Mesothelial cell of epicardium (in vitro differentiated cells): ENCODE data around the gene HIVEP3. TPM values are rescaled to one million over a fixed set of nuclear protein-coding genes. Genes with fewer than 3 reads are reported as not detected.
A peak's percentile ranks its signal among the peaks of the same experiment; 100 is the strongest.
"Not testable (repeated sequence)": the region's sequence is repeated elsewhere in the genome, so short reads cannot be mapped to it uniquely, and the experiment has no call there.

Source experiments
- DNase-seq, 2 experiments: peaks; one replicate each; pipeline ENCODE4 v3.0.0; 2021; ENCODE audit warnings: low spot score in 2 of 2; ENCODE audit not compliant: unreplicated experiment in 2 of 2
- H3K27ac Mint-ChIP-seq: 2 replicates; pipeline ENCODE4 v1.8.0; 2021; ENCODE audit warnings: mixed read lengths
- H3K27me3 Mint-ChIP-seq: 2 replicates; pipeline ENCODE4 v1.8.0; 2021; ENCODE audit warnings: low read depth, mixed read lengths
- H3K36me3 Mint-ChIP-seq: 2 replicates; pipeline ENCODE4 v1.8.0; 2021; ENCODE audit warnings: mixed read lengths
- H3K4me1 Mint-ChIP-seq: 2 replicates; pipeline ENCODE4 v1.8.0; 2021; ENCODE audit warnings: mixed read lengths
- H3K4me3 Mint-ChIP-seq: 2 replicates; pipeline ENCODE4 v1.8.0; 2021; ENCODE audit warnings: mild to moderate bottlenecking, moderate library complexity, mixed read lengths
- H3K9me3 Mint-ChIP-seq: 2 replicates; pipeline ENCODE4 v1.8.0; 2021; ENCODE audit warnings: mixed read lengths
- total RNA-seq: library from RNA; stranded (reverse); gene quantifications from 3 replicates; pipeline ENCODE4 v1.2.1, GENCODE V29; 2021
- TF ChIP-seq, protein P1 (sequence below): fragments of 200-600 bp; sonication (generic); IDR thresholded peaks from one replicate; pipeline ENCODE4 v1.5.0; 2021; ENCODE audit warnings: antibody characterized with exemption; ENCODE audit not compliant: unreplicated experiment

Gene HIVEP3
- total RNA-seq, 1 donor from 2014 or later: 8.9 TPM

DNA sequence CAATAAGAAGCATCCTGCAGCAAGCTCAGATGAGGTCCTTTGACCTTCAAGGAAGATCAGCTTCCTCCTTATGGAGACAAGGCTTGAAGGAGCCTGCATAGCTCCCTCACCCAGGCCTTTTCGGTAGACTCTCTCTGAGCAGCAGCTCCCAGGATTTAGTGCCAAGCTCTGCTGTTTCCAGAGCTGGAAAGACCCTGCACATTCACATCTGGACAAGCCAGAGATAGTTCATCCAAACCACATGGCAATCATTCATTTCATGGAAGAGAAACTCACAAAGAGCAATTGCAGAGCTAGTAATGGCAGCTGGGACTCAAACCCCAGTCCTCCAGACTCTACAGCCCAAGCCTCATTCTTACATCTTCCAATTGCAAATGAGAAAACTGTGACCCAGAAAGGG, 357.8 kb downstream of the HIVEP3 start:
- no peak overlapping the region for H3K27ac Mint-ChIP-seq
- no peak overlapping the region for H3K4me3 Mint-ChIP-seq
- no peak for DNase-seq
- H3K27me3 Mint-ChIP-seq: peaks cover 22% of the 10 kb centered on the region
- TF ChIP-seq, protein P1, sequence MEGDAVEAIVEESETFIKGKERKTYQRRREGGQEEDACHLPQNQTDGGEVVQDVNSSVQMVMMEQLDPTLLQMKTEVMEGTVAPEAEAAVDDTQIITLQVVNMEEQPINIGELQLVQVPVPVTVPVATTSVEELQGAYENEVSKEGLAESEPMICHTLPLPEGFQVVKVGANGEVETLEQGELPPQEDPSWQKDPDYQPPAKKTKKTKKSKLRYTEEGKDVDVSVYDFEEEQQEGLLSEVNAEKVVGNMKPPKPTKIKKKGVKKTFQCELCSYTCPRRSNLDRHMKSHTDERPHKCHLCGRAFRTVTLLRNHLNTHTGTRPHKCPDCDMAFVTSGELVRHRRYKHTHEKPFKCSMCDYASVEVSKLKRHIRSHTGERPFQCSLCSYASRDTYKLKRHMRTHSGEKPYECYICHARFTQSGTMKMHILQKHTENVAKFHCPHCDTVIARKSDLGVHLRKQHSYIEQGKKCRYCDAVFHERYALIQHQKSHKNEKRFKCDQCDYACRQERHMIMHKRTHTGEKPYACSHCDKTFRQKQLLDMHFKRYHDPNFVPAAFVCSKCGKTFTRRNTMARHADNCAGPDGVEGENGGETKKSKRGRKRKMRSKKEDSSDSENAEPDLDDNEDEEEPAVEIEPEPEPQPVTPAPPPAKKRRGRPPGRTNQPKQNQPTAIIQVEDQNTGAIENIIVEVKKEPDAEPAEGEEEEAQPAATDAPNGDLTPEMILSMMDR: no peak
- H3K9me3 Mint-ChIP-seq: peaks cover 11% of the 10 kb centered on the region
- peaks cover 5% of the 10 kb centered on the region for H3K4me1 Mint-ChIP-seq
- H3K36me3 Mint-ChIP-seq: no peaks in the 10 kb centered on the region

DNA sequence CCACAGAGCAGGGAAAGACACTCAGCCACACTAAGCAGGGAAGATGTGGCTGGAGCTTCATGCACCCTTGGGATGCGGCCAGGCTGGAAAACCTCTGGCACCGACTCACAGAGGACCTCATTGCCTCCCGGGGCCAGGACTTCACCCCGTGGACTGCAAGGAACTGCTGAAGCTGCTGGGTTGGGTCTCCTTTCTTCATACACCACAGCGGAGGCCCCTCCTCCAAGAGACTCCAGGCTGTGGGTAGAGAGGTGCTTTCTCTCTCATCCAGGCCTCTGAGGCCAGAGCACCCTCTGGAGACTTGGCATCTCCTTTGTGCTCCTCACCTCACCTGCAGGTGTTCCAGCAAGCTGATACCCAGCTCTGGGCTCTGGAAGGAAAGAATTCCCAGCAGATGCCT, 358.2 kb downstream of the HIVEP3 start:
- TF ChIP-seq, protein P1: no peak
- Mint-ChIP-seq H3K36me3 (peaks cover 3% of the 10 kb centered on the region), H3K4me1 (peaks cover 5% of the 10 kb centered on the region), H3K27ac (no peak overlapping the region), H3K9me3 (peaks cover 15% of the 10 kb centered on the region), H3K27me3 (peaks cover 21% of the 10 kb centered on the region), H3K4me3 (no peak overlapping the region)
- DNase-seq: no peak

DNA sequence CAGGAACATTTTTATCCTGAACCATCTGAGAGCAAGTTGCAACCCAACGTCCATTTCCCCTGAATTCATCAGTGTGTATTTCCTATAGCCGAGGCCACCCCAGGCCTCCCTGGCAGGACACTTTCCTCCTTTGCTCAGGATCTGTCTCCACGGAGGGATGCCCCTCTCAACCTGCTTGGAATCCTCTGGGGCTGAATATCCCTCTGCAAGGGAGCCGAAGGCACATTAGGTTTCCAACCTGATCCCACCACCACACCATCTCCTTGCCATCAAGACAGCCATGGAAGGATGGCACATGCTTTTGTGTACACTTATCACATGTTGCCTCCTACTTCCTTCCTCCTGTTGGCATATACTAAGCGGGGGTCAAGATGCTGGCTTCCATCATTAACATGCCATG, 359.4 kb downstream of the HIVEP3 start:
- Mint-ChIP-seq H3K27ac (no peak overlapping the region), H3K27me3 (peaks cover 17% of the 10 kb centered on the region), H3K4me3 (no peak overlapping the region), H3K4me1 (peaks cover 3% of the 10 kb centered on the region), H3K36me3 (peaks cover 3% of the 10 kb centered on the region), H3K9me3 (peaks cover 18% of the 10 kb centered on the region)
- no peak for DNase-seq
- TF ChIP-seq, protein P1: no peak

DNA sequence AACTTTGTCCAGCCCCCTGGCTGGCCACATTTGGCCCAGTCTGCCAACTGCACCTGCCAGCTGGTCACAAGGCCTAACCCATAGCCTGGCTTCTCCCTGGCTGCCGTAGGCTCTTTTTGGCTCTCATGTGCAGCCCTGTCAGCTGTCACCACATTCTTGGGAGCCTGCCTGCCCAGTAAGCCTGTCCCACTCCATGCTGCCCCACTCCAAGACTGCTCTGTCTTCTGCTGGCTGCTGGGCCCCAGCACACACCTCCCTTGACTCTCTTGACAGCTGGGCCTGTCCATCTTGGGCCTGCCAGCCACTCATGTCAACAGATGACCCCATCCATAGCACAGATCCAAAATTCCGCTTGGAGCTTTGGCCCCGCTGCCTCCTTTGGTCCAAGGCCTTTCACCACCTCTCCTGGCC, 360.0 kb downstream of the HIVEP3 start:
- DNase-seq: no peak
- Mint-ChIP-seq H3K9me3 (peaks cover 18% of the 10 kb centered on the region), H3K27me3 (peaks cover 12% of the 10 kb centered on the region), H3K36me3 (peaks cover 3% of the 10 kb centered on the region), H3K4me3 (no peak overlapping the region), H3K4me1 (peaks cover 3% of the 10 kb centered on the region), H3K27ac (no peak overlapping the region)
- TF ChIP-seq, protein P1: no peak

DNA sequence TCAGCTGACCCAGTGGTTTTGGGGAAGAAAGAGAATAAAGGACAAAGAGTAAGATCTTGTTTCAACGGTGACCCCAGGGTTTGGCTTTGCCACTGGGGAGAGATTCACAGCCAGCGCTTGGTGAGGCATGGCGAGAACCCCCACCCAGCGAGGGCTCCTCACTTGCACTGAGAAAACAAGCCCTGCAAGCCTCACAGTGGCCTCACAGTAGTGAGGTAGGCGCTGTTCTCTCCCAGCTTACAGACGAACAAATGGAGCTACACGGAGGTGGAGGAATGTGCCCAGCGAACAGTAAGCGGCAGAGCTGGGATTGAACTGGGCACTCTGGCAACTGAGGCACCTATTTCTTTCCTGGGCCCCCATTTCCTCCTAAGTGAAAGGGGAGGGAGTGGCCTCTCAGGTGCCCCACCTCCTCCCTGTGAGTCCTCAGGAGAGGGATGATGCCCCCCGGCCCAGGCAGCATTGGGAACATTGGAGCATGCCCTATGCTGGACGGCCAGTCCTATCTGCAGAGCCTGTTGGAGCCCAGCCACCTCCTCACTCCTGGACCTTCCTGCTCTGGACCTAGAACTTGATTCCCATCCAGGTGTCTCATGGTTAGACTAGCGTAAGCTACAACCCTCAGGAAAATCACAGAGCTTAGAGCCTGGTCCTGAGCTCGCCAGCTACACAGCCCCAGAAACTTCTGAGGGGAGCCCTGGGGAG, 360.8 kb downstream of the HIVEP3 start:
- TF ChIP-seq, protein P1: no peak
- DNase-seq: peak in 1 of 2 experiments; percentile 20
- peaks cover 23% of the 10 kb centered on the region for H3K9me3 Mint-ChIP-seq
- H3K4me1 Mint-ChIP-seq: no peaks in the 10 kb centered on the region
- H3K27ac Mint-ChIP-seq: no peak overlapping the region
- peaks cover 3% of the 10 kb centered on the region for H3K36me3 Mint-ChIP-seq
- no peak overlapping the region for H3K4me3 Mint-ChIP-seq
- peaks cover 11% of the 10 kb centered on the region for H3K27me3 Mint-ChIP-seq

DNA sequence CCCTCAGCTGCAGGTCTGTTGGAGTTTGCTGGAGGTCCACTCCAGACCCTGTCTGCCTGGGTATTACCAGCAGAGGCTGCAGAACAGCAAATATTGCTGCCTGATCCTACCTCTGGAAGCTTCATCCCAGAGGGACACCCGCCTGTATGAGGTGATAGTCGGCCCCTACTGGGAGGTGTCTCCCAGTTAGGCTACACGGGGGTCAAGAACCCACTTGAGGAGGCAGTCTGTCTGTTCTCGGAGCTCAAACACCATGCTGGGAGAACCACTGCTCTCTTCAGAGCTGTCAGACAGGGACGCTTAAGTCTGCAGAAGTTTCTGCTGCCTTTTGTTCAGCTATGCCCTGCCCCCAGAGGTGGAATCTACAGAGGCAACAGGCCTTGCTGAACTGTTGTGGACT, 364.0 kb downstream of the HIVEP3 start:
- not testable (repeated sequence) for H3K4me1 Mint-ChIP-seq, DNase-seq, H3K36me3 Mint-ChIP-seq, H3K4me3 Mint-ChIP-seq, H3K27ac Mint-ChIP-seq
- peaks cover 39% of the 10 kb centered on the region for H3K9me3 Mint-ChIP-seq
- H3K27me3 Mint-ChIP-seq: peaks cover 15% of the 10 kb centered on the region
